WTC11 (cell line): ENCODE results near the gene SUZ12. TPM values are rescaled to one million over a fixed set of nuclear protein-coding genes. Genes with fewer than 3 reads are reported as not detected.

Experiments
- ATAC-seq: fragments of 200-7000 bp; cut with Tn5 transposase; 2 replicates; pipeline ENCODE4 v1.10.0; 2021; ENCODE audit warnings: mild to moderate bottlenecking, moderate library complexity
- CTCF ChIA-PET: fragments of 300-600 bp; sonication (Branson Sonifier 250); formaldehyde crosslinking; loops from one replicate; lab custom pipeline; 2021; ENCODE audit warnings: antibody characterized with exemption; lab: Charles Lee
- POLR2A ChIA-PET: fragments of 350-600 bp; sonication (Branson Sonifier 250); formaldehyde crosslinking; loops from one replicate; lab custom pipeline; 2021; ENCODE audit warnings: antibody characterized with exemption; lab: Charles Lee
- DNase-seq: peaks from one replicate; pipeline ENCODE4 v3.0.0; 2021; ENCODE audit warnings: low spot score
- H3K27ac Mint-ChIP-seq: 2 replicates; pipeline ENCODE4 v1.8.0; 2021; ENCODE audit warnings: mixed read lengths
- H3K27me3 Mint-ChIP-seq: 2 replicates; pipeline ENCODE4 v1.8.0; 2021; ENCODE audit warnings: low read depth, mild to moderate bottlenecking, moderate library complexity, mixed read lengths
- H3K36me3 Mint-ChIP-seq: 2 replicates; pipeline ENCODE4 v1.8.0; 2021; ENCODE audit warnings: mixed read lengths
- H3K4me1 Mint-ChIP-seq: 2 replicates; pipeline ENCODE4 v1.8.0; 2022; ENCODE audit warnings: mixed read lengths
- H3K4me3 Mint-ChIP-seq: 2 replicates; pipeline ENCODE4 v1.8.0; 2021; ENCODE audit warnings: mild to moderate bottlenecking, moderate library complexity, mixed read lengths
- H3K9me3 Mint-ChIP-seq: 2 replicates; pipeline ENCODE4 v1.8.0; 2021; ENCODE audit warnings: mixed read lengths
- CBFB ChIP-seq: sonication (generic); formaldehyde crosslinking; IDR thresholded peaks from 2 replicates; pipeline ENCODE4 v1.8.1; 2022; ENCODE audit warnings: mild to moderate bottlenecking, low read depth, missing genetic modification reagents
- CREM ChIP-seq: sonication (generic); formaldehyde crosslinking; IDR thresholded peaks from 2 replicates; pipeline ENCODE4 v1.8.1; 2022; ENCODE audit warnings: mild to moderate bottlenecking, missing genetic modification reagents, moderate library complexity
- FOXP1 ChIP-seq: sonication (generic); formaldehyde crosslinking; IDR thresholded peaks from 2 replicates; pipeline ENCODE4 v1.8.0; 2022; ENCODE audit warnings: missing genetic modification reagents, mild to moderate bottlenecking, moderate library complexity, borderline replicate concordance
- KAT7 ChIP-seq: sonication (generic); formaldehyde crosslinking; IDR thresholded peaks from 2 replicates; pipeline ENCODE4 v1.8.1; 2023; ENCODE audit warnings: missing genetic modification reagents, mild to moderate bottlenecking, borderline replicate concordance
- MXD4 ChIP-seq: fragments of 250-450 bp; sonication (Bioruptor Pico); IDR thresholded peaks from 2 replicates; pipeline ENCODE4 v1.8.0; 2021; ENCODE audit warnings: mild to moderate bottlenecking, moderate library complexity, borderline replicate concordance
- NR3C1 ChIP-seq: sonication (generic); formaldehyde crosslinking; conservative IDR thresholded peaks from 2 replicates; pipeline ENCODE4 v1.8.1; 2023; ENCODE audit warnings: low read depth, mild to moderate bottlenecking, missing genetic modification reagents
- OVOL2 ChIP-seq: fragments of 250-450 bp; sonication (Bioruptor Pico); IDR thresholded peaks from 2 replicates; pipeline ENCODE4 v1.9.0; 2021; ENCODE audit warnings: mild to moderate bottlenecking, borderline replicate concordance
- SMAD4 ChIP-seq: sonication (generic); formaldehyde crosslinking; IDR thresholded peaks from 2 replicates; pipeline ENCODE4 v1.8.0; 2022; ENCODE audit warnings: mild to moderate bottlenecking, missing genetic modification reagents
- SOX15 ChIP-seq: fragments of 250-450 bp; sonication (Bioruptor Pico); IDR thresholded peaks from 2 replicates; pipeline ENCODE4 v1.9.0; 2021; ENCODE audit warnings: mild to moderate bottlenecking
- ZNF121 ChIP-seq: sonication (generic); formaldehyde crosslinking; IDR thresholded peaks from 2 replicates; pipeline ENCODE4 v1.8.0; 2023; ENCODE audit warnings: missing genetic modification reagents
- ZNF317 ChIP-seq: sonication (generic); formaldehyde crosslinking; IDR thresholded peaks from 2 replicates; pipeline ENCODE4 v1.8.1; 2023; ENCODE audit warnings: low read depth, mild to moderate bottlenecking, moderate library complexity, missing genetic modification reagents, borderline replicate concordance
- total RNA-seq: library from RNA; stranded (reverse); gene quantifications from 3 replicates; pipeline ENCODE4 v1.2.3, GENCODE V29; 2021
- TF ChIP-seq, protein P1 (sequence below): sonication (generic); formaldehyde crosslinking; IDR thresholded peaks from 2 replicates; pipeline ENCODE4 v1.8.0; 2022; ENCODE audit warnings: mild to moderate bottlenecking, missing genetic modification reagents
- TF ChIP-seq, protein P2 (sequence below): sonication (generic); formaldehyde crosslinking; IDR thresholded peaks from 2 replicates; pipeline ENCODE4 v1.8.1; 2023; ENCODE audit warnings: mild to moderate bottlenecking, missing genetic modification reagents, borderline replicate concordance
- TF ChIP-seq, protein P3 (sequence below): fragments of 250-450 bp; sonication (Bioruptor Pico); IDR thresholded peaks from 2 replicates; pipeline ENCODE4 v1.9.0; 2021; ENCODE audit warnings: moderate library complexity, mild to moderate bottlenecking, inconsistent platforms, borderline replicate concordance
- TF ChIP-seq, protein P4 (sequence below): fragments of 250-450 bp; sonication (Bioruptor Pico); IDR thresholded peaks from 2 replicates; pipeline ENCODE4 v1.8.0; 2021; ENCODE audit warnings: mild to moderate bottlenecking
- TF ChIP-seq, protein P5 (sequence below): fragments of 200-600 bp; IDR thresholded peaks from 2 replicates; pipeline ENCODE4 v1.8.0; 2022; ENCODE audit warnings: antibody characterized with exemption
- TF ChIP-seq, protein P6 (sequence below): sonication (generic); formaldehyde crosslinking; IDR thresholded peaks from 2 replicates; pipeline ENCODE4 v1.8.1; 2022; ENCODE audit warnings: low read depth, mild to moderate bottlenecking, moderate library complexity, missing genetic modification reagents, borderline replicate concordance

SUZ12 gene
- total RNA-seq, 1 experiment from 2014 or later, result 28.4 TPM

DNA sequence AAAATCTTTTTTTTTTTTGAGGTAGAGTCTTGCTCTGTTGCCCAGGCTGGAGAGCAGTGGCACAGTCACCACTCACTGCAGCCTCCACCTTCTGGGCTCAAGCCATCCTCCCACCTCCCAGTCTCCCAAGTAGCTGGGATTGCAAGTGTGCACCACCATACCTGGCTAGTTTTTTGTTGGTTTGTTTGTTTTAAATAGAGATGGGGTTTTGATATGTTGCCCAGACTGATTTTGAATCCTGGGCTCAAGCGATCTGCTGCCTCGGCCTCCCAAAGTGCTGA is 72.4 kb downstream of the SUZ12 start:
- Mint-ChIP-seq H3K27ac (no peak overlapping the region; the same call in 1 of the 2 replicates), H3K4me1 (peaks cover 23% of the 10 kb centered on the region), H3K9me3 (no peaks in the 10 kb centered on the region), H3K36me3 (no peaks in the 10 kb centered on the region; the same call in 1 of the 2 replicates), H3K4me3 (peak overlapping the region; percentile 79), H3K27me3 (peaks cover 19% of the 10 kb centered on the region)
- DNase-seq (no peak), ATAC-seq (no peak)
- CTCF ChIA-PET, result interaction anchor here (1.4 kb wide), 1 partner anchor 130 kb away, joined by 5 read pairs; no protein-coding TSS in a partner anchor
- no peak for TF ChIP-seq NR3C1 (CRISPR knock-in tag)
- peak; percentile 85; the same call in 1 of the 2 replicates for TF ChIP-seq ZNF121
- POLR2A ChIA-PET, result interaction anchor here (0.6 kb wide), 1 partner anchor 22 kb away, joined by 3 read pairs; no protein-coding TSS in a partner anchor

DNA sequence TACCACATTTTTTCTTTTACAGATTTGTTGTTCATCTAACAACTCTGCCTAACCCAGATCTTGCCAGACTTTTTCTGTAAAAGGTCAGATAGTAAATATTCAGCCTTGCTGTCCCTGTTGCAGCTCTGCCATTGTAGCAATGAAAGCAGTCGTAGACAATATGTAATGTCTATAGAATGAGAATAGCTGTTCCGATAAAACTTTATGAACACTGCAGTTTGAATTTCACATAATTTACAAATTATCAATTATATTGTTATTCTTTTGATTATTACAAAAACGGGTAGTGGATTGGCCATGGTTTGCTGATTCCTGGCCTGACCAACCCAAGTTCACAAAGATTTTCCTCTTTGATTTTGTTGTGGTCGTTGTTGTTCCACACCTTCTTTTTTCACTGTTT is 73.3 kb downstream of the SUZ12 start:
- TF ChIP-seq, protein P1, sequence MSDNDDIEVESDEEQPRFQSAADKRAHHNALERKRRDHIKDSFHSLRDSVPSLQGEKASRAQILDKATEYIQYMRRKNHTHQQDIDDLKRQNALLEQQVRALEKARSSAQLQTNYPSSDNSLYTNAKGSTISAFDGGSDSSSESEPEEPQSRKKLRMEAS (CRISPR knock-in tag), result no peak
- TF ChIP-seq CREM (CRISPR knock-in tag) (no peak), OVOL2 (CRISPR knock-in tag) (no peak), MXD4 (CRISPR knock-in tag) (no peak), KAT7 (no peak), FOXP1 (CRISPR knock-in tag) (no peak), CBFB (CRISPR knock-in tag) (no peak), SMAD4 (CRISPR knock-in tag) (no peak), ZNF317 (CRISPR knock-in tag) (no peak), SOX15 (no peak)
- TF ChIP-seq, protein P2, sequence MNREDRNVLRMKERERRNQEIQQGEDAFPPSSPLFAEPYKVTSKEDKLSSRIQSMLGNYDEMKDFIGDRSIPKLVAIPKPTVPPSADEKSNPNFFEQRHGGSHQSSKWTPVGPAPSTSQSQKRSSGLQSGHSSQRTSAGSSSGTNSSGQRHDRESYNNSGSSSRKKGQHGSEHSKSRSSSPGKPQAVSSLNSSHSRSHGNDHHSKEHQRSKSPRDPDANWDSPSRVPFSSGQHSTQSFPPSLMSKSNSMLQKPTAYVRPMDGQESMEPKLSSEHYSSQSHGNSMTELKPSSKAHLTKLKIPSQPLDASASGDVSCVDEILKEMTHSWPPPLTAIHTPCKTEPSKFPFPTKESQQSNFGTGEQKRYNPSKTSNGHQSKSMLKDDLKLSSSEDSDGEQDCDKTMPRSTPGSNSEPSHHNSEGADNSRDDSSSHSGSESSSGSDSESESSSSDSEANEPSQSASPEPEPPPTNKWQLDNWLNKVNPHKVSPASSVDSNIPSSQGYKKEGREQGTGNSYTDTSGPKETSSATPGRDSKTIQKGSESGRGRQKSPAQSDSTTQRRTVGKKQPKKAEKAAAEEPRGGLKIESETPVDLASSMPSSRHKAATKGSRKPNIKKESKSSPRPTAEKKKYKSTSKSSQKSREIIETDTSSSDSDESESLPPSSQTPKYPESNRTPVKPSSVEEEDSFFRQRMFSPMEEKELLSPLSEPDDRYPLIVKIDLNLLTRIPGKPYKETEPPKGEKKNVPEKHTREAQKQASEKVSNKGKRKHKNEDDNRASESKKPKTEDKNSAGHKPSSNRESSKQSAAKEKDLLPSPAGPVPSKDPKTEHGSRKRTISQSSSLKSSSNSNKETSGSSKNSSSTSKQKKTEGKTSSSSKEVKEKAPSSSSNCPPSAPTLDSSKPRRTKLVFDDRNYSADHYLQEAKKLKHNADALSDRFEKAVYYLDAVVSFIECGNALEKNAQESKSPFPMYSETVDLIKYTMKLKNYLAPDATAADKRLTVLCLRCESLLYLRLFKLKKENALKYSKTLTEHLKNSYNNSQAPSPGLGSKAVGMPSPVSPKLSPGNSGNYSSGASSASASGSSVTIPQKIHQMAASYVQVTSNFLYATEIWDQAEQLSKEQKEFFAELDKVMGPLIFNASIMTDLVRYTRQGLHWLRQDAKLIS (CRISPR knock-in tag), result no peak
- TF ChIP-seq, protein P3, sequence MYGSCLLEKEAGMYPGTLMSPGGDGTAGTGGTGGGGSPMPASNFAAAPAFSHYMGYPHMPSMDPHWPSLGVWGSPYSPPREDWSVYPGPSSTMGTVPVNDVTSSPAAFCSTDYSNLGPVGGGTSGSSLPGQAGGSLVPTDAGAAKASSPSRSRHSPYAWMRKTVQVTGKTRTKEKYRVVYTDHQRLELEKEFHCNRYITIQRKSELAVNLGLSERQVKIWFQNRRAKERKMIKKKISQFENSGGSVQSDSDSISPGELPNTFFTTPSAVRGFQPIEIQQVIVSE, result no peak
- TF ChIP-seq, protein P4, sequence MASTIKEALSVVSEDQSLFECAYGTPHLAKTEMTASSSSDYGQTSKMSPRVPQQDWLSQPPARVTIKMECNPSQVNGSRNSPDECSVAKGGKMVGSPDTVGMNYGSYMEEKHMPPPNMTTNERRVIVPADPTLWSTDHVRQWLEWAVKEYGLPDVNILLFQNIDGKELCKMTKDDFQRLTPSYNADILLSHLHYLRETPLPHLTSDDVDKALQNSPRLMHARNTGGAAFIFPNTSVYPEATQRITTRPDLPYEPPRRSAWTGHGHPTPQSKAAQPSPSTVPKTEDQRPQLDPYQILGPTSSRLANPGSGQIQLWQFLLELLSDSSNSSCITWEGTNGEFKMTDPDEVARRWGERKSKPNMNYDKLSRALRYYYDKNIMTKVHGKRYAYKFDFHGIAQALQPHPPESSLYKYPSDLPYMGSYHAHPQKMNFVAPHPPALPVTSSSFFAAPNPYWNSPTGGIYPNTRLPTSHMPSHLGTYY, result no peak
- TF ChIP-seq, protein P5, sequence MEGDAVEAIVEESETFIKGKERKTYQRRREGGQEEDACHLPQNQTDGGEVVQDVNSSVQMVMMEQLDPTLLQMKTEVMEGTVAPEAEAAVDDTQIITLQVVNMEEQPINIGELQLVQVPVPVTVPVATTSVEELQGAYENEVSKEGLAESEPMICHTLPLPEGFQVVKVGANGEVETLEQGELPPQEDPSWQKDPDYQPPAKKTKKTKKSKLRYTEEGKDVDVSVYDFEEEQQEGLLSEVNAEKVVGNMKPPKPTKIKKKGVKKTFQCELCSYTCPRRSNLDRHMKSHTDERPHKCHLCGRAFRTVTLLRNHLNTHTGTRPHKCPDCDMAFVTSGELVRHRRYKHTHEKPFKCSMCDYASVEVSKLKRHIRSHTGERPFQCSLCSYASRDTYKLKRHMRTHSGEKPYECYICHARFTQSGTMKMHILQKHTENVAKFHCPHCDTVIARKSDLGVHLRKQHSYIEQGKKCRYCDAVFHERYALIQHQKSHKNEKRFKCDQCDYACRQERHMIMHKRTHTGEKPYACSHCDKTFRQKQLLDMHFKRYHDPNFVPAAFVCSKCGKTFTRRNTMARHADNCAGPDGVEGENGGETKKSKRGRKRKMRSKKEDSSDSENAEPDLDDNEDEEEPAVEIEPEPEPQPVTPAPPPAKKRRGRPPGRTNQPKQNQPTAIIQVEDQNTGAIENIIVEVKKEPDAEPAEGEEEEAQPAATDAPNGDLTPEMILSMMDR, result no peak
- TF ChIP-seq, protein P6, sequence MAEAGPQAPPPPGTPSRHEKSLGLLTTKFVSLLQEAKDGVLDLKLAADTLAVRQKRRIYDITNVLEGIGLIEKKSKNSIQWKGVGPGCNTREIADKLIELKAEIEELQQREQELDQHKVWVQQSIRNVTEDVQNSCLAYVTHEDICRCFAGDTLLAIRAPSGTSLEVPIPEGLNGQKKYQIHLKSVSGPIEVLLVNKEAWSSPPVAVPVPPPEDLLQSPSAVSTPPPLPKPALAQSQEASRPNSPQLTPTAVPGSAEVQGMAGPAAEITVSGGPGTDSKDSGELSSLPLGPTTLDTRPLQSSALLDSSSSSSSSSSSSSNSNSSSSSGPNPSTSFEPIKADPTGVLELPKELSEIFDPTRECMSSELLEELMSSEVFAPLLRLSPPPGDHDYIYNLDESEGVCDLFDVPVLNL (CRISPR knock-in tag), result no peak
- ATAC-seq (no peak), DNase-seq (no peak)
- H3K4me3 Mint-ChIP-seq, result peak overlapping the region; percentile 79
- POLR2A ChIA-PET, result no interaction called here
- no peaks in the 10 kb centered on the region; the same call in 1 of the 2 replicates for H3K36me3 Mint-ChIP-seq
- CTCF ChIA-PET, result no interaction called here
- peaks cover 23% of the 10 kb centered on the region for H3K4me1 Mint-ChIP-seq
- peaks cover 18% of the 10 kb centered on the region for H3K27me3 Mint-ChIP-seq
- no peak overlapping the region; the same call in 1 of the 2 replicates for H3K27ac Mint-ChIP-seq
- no peaks in the 10 kb centered on the region for H3K9me3 Mint-ChIP-seq
